Endothelial cell of umbilical vein (primary cell): Measurements from ENCODE around the gene SLIT1. TPM values are rescaled to one million over a fixed set of nuclear protein-coding genes. Genes with fewer than 3 reads are reported as not detected.

Experiments
- BruUV-seq: library from RNA; stranded (reverse); fragments of 400-500 nt; replicated peaks from 2 replicates; lab custom pipeline; 2021; lab: Mats Ljungman, UMichigan
- CTCF ChIA-PET: fragments of 300-600, 350-600 bp; sonication (Branson Sonifier 250); formaldehyde crosslinking; loops from one replicate; lab custom pipeline; 2021; ENCODE audit warnings: antibody characterized with exemption, inconsistent platforms; lab: Charles Lee
- POLR2A ChIA-PET: fragments of 300-600, 350-600 bp; sonication (Branson Sonifier 250); formaldehyde crosslinking; loops from one replicate; lab custom pipeline; 2021; ENCODE audit warnings: antibody characterized with exemption, inconsistent platforms; lab: Charles Lee
- DNase-seq: peaks from one replicate; pipeline ENCODE4 v3.0.0-alpha.2; 2011; ENCODE audit warnings: low read depth, low spot score
- FAIRE-seq: peaks from 2 replicates; lab custom pipeline; 2011; peaks lifted over from hg19 to GRCh38; lab: Jason Lieb, UNC
- H2AFZ ChIP-seq: 2 replicates; pipeline ENCODE4 v1.6.0; 2012; ENCODE audit warnings: low read depth, low read length, control low read depth, inconsistent platforms
- H3K27ac ChIP-seq: 2 replicates; pipeline ENCODE4 v1.5.1; 2011; ENCODE audit warnings: low read depth, mild to moderate bottlenecking, control low read depth, low read length, moderate library complexity; ENCODE audit not compliant: insufficient read depth
- H3K27me3 ChIP-seq, 2 experiments: 2 replicates each; pipeline versions ENCODE4 v1.6.0 to v1.6.1; 2011; ENCODE audit warnings: low read length in 2 of 2, mixed read lengths in 1 of 2; ENCODE audit not compliant: control insufficient read depth in 2 of 2, insufficient read depth in 2 of 2
- H3K36me3 ChIP-seq, 2 experiments: 2 replicates in 1 of 2; 3 replicates in 1 of 2; pipeline ENCODE4 v1.5.1; 2011; ENCODE audit warnings: low read length in 2 of 2, mild to moderate bottlenecking in 1 of 2, moderate library complexity in 1 of 2; ENCODE audit not compliant: control insufficient read depth in 2 of 2, insufficient read depth in 2 of 2; ENCODE audit errors: extremely low read depth in 1 of 2
- H3K4me1 ChIP-seq: 3 replicates; pipeline ENCODE4 v1.5.1; 2011; ENCODE audit warnings: mild to moderate bottlenecking, low read length; ENCODE audit not compliant: control insufficient read depth, insufficient read depth; ENCODE audit errors: extremely low read depth
- H3K4me2 ChIP-seq: 2 replicates; pipeline ENCODE4 v1.6.1; 2011; ENCODE audit warnings: low read length, control low read depth, mixed read lengths; ENCODE audit not compliant: insufficient read depth
- H3K4me3 ChIP-seq, 3 experiments: fragments of 200-600 bp in 1 of 3; sonication (generic), shearing (Covaris generic) in 1 of 3; replicated peaks in 1 of 3; 2 replicates each; pipeline ENCODE4 v1.5.1; 2011 to 2016; ENCODE audit warnings: control low read depth in 3 of 3, low read length in 3 of 3, mild to moderate bottlenecking in 2 of 3, inconsistent platforms in 1 of 3, low read depth in 1 of 3, moderate library complexity in 1 of 3; ENCODE audit not compliant: insufficient read depth in 1 of 3
- H3K79me2 ChIP-seq: 2 replicates; pipeline ENCODE4 v1.6.0; 2012; ENCODE audit warnings: low read length, inconsistent platforms; ENCODE audit not compliant: control insufficient read depth, insufficient read depth
- H3K9ac ChIP-seq: replicated peaks from 2 replicates; pipeline ENCODE3; 2011; ENCODE audit warnings: low read length, control low read depth; ENCODE audit not compliant: insufficient read depth; ENCODE audit errors: extremely low read depth
- H3K9me1 ChIP-seq: replicated peaks from 3 replicates; pipeline ENCODE4 v1.6.0; 2011; ENCODE audit warnings: mild to moderate bottlenecking, low read length; ENCODE audit not compliant: control insufficient read depth, insufficient read depth; ENCODE audit errors: extremely low read depth
- H3K9me3 ChIP-seq: replicated peaks from 2 replicates; pipeline ENCODE4 v1.5.1; 2012; ENCODE audit warnings: low read length, inconsistent platforms; ENCODE audit not compliant: control insufficient read depth, insufficient read depth
- H4K20me1 ChIP-seq: replicated peaks from 2 replicates; pipeline ENCODE3; 2011; ENCODE audit warnings: mild to moderate bottlenecking, low read length; ENCODE audit not compliant: control insufficient read depth, insufficient read depth; ENCODE audit errors: extremely low read depth
- CTCF ChIP-seq, 2 donors: IDR thresholded peaks; 1 replicate in 1 of 2; 2 replicates in 1 of 2; pipeline ENCODE4 v1.5.1; 2011; ENCODE audit warnings: low read length in 2 of 2, mild to moderate bottlenecking in 2 of 2, moderate library complexity in 2 of 2, control low read depth in 1 of 2, inconsistent platforms in 1 of 2, low read depth in 1 of 2; ENCODE audit not compliant: insufficient read depth in 1 of 2; ENCODE audit errors: extremely low read depth in 1 of 2
- EZH2 ChIP-seq: IDR thresholded peaks from 2 replicates; pipeline ENCODE4 v1.6.1; 2012; ENCODE audit warnings: borderline replicate concordance, low read depth, mild to moderate bottlenecking, moderate library complexity, low read length, inconsistent platforms; ENCODE audit not compliant: severe bottlenecking
- FOS ChIP-seq: IDR thresholded peaks from 2 replicates; pipeline ENCODE4 v1.6.1; 2011; ENCODE audit warnings: mild to moderate bottlenecking, low read length, moderate library complexity, borderline replicate concordance; ENCODE audit not compliant: insufficient read depth
- GATA2 ChIP-seq: IDR thresholded peaks from 2 replicates; pipeline ENCODE4 v1.7.0; 2011; ENCODE audit warnings: low read depth, mild to moderate bottlenecking, moderate library complexity, mixed read lengths, low read length; ENCODE audit not compliant: insufficient read length, insufficient read depth
- JUN ChIP-seq: IDR thresholded peaks from 2 replicates; pipeline ENCODE4 v1.6.1; 2011; ENCODE audit warnings: borderline replicate concordance, low read depth; ENCODE audit not compliant: insufficient read length, insufficient read depth
- MAX ChIP-seq: IDR thresholded peaks from 2 replicates; pipeline ENCODE4 v1.6.1; 2011; ENCODE audit not compliant: insufficient read depth, insufficient read length
- MYC ChIP-seq: IDR thresholded peaks from one replicate; pipeline ENCODE4 v1.6.1; 2011; ENCODE audit warnings: mild to moderate bottlenecking, low read depth, low read length
- POLR2A ChIP-seq: IDR thresholded peaks from 2 replicates; pipeline ENCODE4 v1.6.1; 2012; ENCODE audit warnings: low read depth, mild to moderate bottlenecking, control low read depth, low read length
- POLR2AphosphoS5 ChIP-seq: IDR thresholded peaks from 2 replicates; pipeline ENCODE4 v1.6.1; 2012; ENCODE audit warnings: low read depth, mild to moderate bottlenecking, control low read depth, low read length, moderate library complexity; ENCODE audit not compliant: insufficient read depth
- dilution Hi-C: fragments of 300-500 bp; cut with MboI; formaldehyde crosslinking; loops from one replicate; pipeline ENCODE4 v1.15.0; 2019; ENCODE audit warnings: low sequenced_read_pairs; ENCODE audit not compliant: extremely low pct_ligation_motif_present
- intact Hi-C: fragments of 100-400 bp; cut with micrococcal nuclease; formaldehyde crosslinking; loops from one replicate; pipeline ENCODE4 v1.10.0; 2022
- polyA plus RNA-seq, 4 experiments: library from polyadenylated mRNA; depleted of rRNA in 3 of 4; stranded (reverse) in 3 of 4; unstranded in 1 of 4; fragments of >200 nt; gene quantifications; 2 replicates each; pipeline versions ENCODE4 v1.2.1 to v1.2.3, GENCODE V29; 2011 to 2012; ENCODE audit warnings: missing spikeins in 1 of 4
- total RNA-seq: library from RNA; stranded (reverse); gene quantifications from 2 replicates; pipeline ENCODE4 v1.2.3, GENCODE V29; 2021

SLIT1 gene
- total and polyA plus RNA-seq, 2 donors (not counting 3 experiments of a cell fraction or from before 2014, with no cell fraction given) = 0.04 to 0.20 TPM

GRCh38 chr10:97003151-97003803, 182.5 kb downstream of the SLIT1 start:
- Histone ChIP-seq H3K4me2 (no peak overlapping the region), H3K27ac (no peak overlapping the region), H3K79me2 (no peaks in the 10 kb centered on the region), H2AFZ (no peak overlapping the region), H3K9me1 (no peaks in the 10 kb centered on the region), H3K9me3 (no peaks in the 10 kb centered on the region), H3K27me3 (peaks cover 0 to 2% of the 10 kb centered on the region in 2 experiments), H4K20me1 (no peaks in the 10 kb centered on the region), H3K4me3 (no peak overlapping the region), H3K9ac (no peak overlapping the region), H3K4me1 (no peaks in the 10 kb centered on the region), H3K36me3 (no peaks in the 10 kb centered on the region)
- BruUV-seq = no TSS peak
- FAIRE-seq (no peak), DNase-seq (no peak)
- POLR2A ChIA-PET = no interaction called here
- intact Hi-C loops = no loop called here
- TF ChIP-seq JUN = no peak
- TF ChIP-seq CTCF (IDR thresholded peaks at IDR 0.05; ENCODE audit: extremely low read depth in 1 of 2, insufficient read depth in 1 of 2, low read depth in 1 of 2, low read length in 2 of 2) = no peak
- TF ChIP-seq GATA2 = no peak
- TF ChIP-seq FOS = no peak
- TF ChIP-seq EZH2 = no peak
- TF ChIP-seq POLR2AphosphoS5 = no peak
- TF ChIP-seq POLR2A = no peak
- TF ChIP-seq MAX = no peak
- no peak for TF ChIP-seq MYC
- dilution Hi-C loops = no loop called here
- CTCF ChIA-PET = interaction anchor here (1.0 to 1.6 kb wide), 5 partner anchors 22 to 193 kb away, joined by 3 to 6 read pairs (median 3); no protein-coding TSS in a partner anchor
